ENCODE data around the gene DRC7. TPM values are rescaled to one million over a fixed set of nuclear protein-coding genes. Genes with fewer than 3 reads are reported as not detected.
A peak's percentile ranks its signal among the peaks of the same experiment; 100 is the strongest.

DRC7 gene
- total and polyA plus RNA-seq, 8 donors = not detected

GRCh38 chr16:57672416-57672815 lies 22.2 kb upstream of the DRC7 start:
- intact Hi-C loops (cut with DNase I; ENCODE audit: low total_unique reads) = no loop called here
- WGBS, 5 donors = 46 to 72% (median 59%) methylated on average over 3 of the region's 3 CpGs
- DNase-seq = no peak
- no peak overlapping the region for H3K4me3 ChIP-seq
- TF ChIP-seq EP300 (IDR thresholded peaks at IDR 0.05) = no peak
- TF ChIP-seq CTCF (IDR thresholded peaks at IDR 0.05) = no peak
- TF ChIP-seq POLR2A (IDR thresholded peaks at IDR 0.05) = no peak
- TF ChIP-seq POLR2AphosphoS5 (IDR thresholded peaks at IDR 0.05) = no peak
- no peak overlapping the region for H3K27ac ChIP-seq
- no peaks in the 10 kb centered on the region for H3K36me3 ChIP-seq
- H3K9me3 ChIP-seq = no peaks in the 10 kb centered on the region
- peaks cover 0 to 9% (median 0%) of the 10 kb centered on the region in 3 donors for H3K27me3 ChIP-seq
- H3K4me1 ChIP-seq = peaks cover 0 to 7% (median under 1%) of the 10 kb centered on the region in 4 donors

- no peak for DNase-seq
- Histone ChIP-seq H3K27me3 (peaks cover 0 to 9% (median 0%) of the 10 kb centered on the region in 3 donors), H3K36me3 (no peaks in the 10 kb centered on the region), H3K9me3 (no peaks in the 10 kb centered on the region), H3K4me3 (no peak overlapping the region), H3K27ac (no peak overlapping the region), H3K4me1 (peaks cover 0 to 11% (median 2%) of the 10 kb centered on the region in 4 donors)
- intact Hi-C loops (cut with DNase I; ENCODE audit: low total_unique reads) = no loop called here
- TF ChIP-seq POLR2AphosphoS5 (IDR thresholded peaks at IDR 0.05) = no peak
- TF ChIP-seq POLR2A (IDR thresholded peaks at IDR 0.05) = no peak
- TF ChIP-seq EP300 (IDR thresholded peaks at IDR 0.05) = no peak
- no peak for TF ChIP-seq CTCF (IDR thresholded peaks at IDR 0.05)
- 79 to 92% (median 86%) methylated on average over 2 of the region's 2 CpGs for WGBS, 5 donors
Observed at GRCh38 chr16:57672824-57673223, 21.8 kb upstream of the DRC7 start.

GRCh38 chr16:57675741-57676551 lies 18.7 kb upstream of the DRC7 start:
- DNase-seq = peak in 1 of 2 donors; percentile 41
- intact Hi-C loops (cut with DNase I; ENCODE audit: low total_unique reads) = no loop called here
- Histone ChIP-seq H3K9me3 (no peaks in the 10 kb centered on the region), H3K27ac (peak overlapping the region in 1 of 5 donors; percentile 4), H3K4me1 (peaks cover 0 to 17% (median 4%) of the 10 kb centered on the region in 4 donors), H3K36me3 (no peaks in the 10 kb centered on the region), H3K4me3 (no peak overlapping the region), H3K27me3 (peaks cover 0 to 9% (median 0%) of the 10 kb centered on the region in 3 donors)
- WGBS, 5 donors = 56 to 63% (median 62%) methylated on average over 12 of the region's 12 CpGs
- TF ChIP-seq CTCF (IDR thresholded peaks at IDR 0.05) = no peak
- no peak for TF ChIP-seq EP300 (IDR thresholded peaks at IDR 0.05)
- TF ChIP-seq POLR2AphosphoS5 (IDR thresholded peaks at IDR 0.05) = no peak
- TF ChIP-seq POLR2A (IDR thresholded peaks at IDR 0.05) = no peak

GRCh38 chr16:57676553-57677085 lies 18.0 kb upstream of the DRC7 start:
- DNase-seq = no peak
- 69 to 83% (median 80%) methylated on average over 4 of the region's 4 CpGs for WGBS, 5 donors

More at GRCh38 chr16:57676553-57677085, 18.0 kb upstream of the DRC7 start:
- Histone ChIP-seq H3K27me3 (peaks cover 0 to 9% (median 0%) of the 10 kb centered on the region in 3 donors), H3K4me3 (no peak overlapping the region), H3K9me3 (no peaks in the 10 kb centered on the region), H3K4me1 (peaks cover 0 to 17% (median 4%) of the 10 kb centered on the region in 4 donors), H3K27ac (no peak overlapping the region), H3K36me3 (no peaks in the 10 kb centered on the region)
- intact Hi-C loops (cut with DNase I; ENCODE audit: low total_unique reads) = no loop called here
- no peak for TF ChIP-seq CTCF (IDR thresholded peaks at IDR 0.05)
- TF ChIP-seq POLR2AphosphoS5 (IDR thresholded peaks at IDR 0.05) = no peak
- TF ChIP-seq EP300 (IDR thresholded peaks at IDR 0.05) = no peak
- TF ChIP-seq POLR2A (IDR thresholded peaks at IDR 0.05) = no peak
